Glutamatergic neuron (in vitro differentiated cells): ENCODE data around the gene DYNC2H1. TPM values are rescaled to one million over a fixed set of nuclear protein-coding genes. Genes with fewer than 3 reads are reported as not detected.

Experiments used
- DNase-seq: peaks from one replicate; pipeline ENCODE4 v3.0.0; 2022
- H3K27ac Mint-ChIP-seq: one replicate; pipeline ENCODE4 v1.8.0; 2020; ENCODE audit warnings: mild to moderate bottlenecking, mixed read lengths, inconsistent platforms; ENCODE audit not compliant: unreplicated experiment
- H3K27me3 Mint-ChIP-seq: one replicate; pipeline ENCODE4 v1.8.0; 2020; ENCODE audit warnings: mild to moderate bottlenecking, moderate library complexity, mixed read lengths, inconsistent platforms; ENCODE audit not compliant: unreplicated experiment
- H3K36me3 Mint-ChIP-seq: one replicate; pipeline ENCODE4 v1.8.0; 2020; ENCODE audit warnings: mild to moderate bottlenecking, mixed read lengths, inconsistent platforms; ENCODE audit not compliant: unreplicated experiment
- H3K4me1 Mint-ChIP-seq: one replicate; pipeline ENCODE4 v1.8.0; 2020; ENCODE audit warnings: mild to moderate bottlenecking, low read depth, mixed read lengths, inconsistent platforms; ENCODE audit not compliant: unreplicated experiment
- H3K4me3 Mint-ChIP-seq: one replicate; pipeline ENCODE4 v1.8.0; 2020; ENCODE audit warnings: mild to moderate bottlenecking, mixed read lengths, inconsistent platforms; ENCODE audit not compliant: unreplicated experiment
- H3K9me3 Mint-ChIP-seq: one replicate; pipeline ENCODE4 v1.8.0; 2020; ENCODE audit warnings: mild to moderate bottlenecking, moderate library complexity, mixed read lengths, inconsistent platforms; ENCODE audit not compliant: unreplicated experiment
- total RNA-seq: library from RNA; stranded (reverse); fragmentation: NEBNext Ultra II Directional; extraction: Animal tissue kit (Norgen Biotek cat#: 25700); gene quantifications from one replicate; pipeline ENCODE4 v1.2.1, GENCODE V29; 2021; ENCODE audit not compliant: unreplicated experiment
- TF ChIP-seq, protein P1 (sequence below): fragments of 200-600 bp; sonication (generic); IDR thresholded peaks from one replicate; pipeline ENCODE4 v1.5.0; 2021; ENCODE audit not compliant: partially characterized antibody, unreplicated experiment

DYNC2H1 gene
- total RNA-seq, 1 donor from 2014 or later = 9.7 TPM

DNA sequence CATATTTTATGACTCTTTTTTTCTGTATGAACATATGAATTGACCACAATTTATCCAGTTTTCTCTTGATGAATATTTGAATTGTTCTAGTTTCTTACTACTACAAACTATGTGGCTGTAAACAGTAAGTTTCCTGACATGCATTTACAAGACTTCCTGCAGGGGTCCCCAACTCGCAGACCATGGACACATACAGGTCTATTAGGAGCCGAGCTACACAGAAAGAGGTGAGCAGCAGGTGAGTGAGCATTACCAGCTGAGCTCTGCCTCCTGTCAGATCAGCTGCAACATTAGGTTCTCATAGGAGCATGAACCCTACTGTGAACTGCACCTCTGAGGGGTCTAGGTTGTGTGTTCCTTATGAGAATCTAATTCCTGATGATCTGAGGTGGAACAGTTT, 379.4 kb downstream of the DYNC2H1 start:
- Mint-ChIP-seq H3K27ac (no peak overlapping the region), H3K4me1 (no peaks in the 10 kb centered on the region), H3K36me3 (peaks cover 6% of the 10 kb centered on the region), H3K9me3 (peaks cover 2% of the 10 kb centered on the region), H3K27me3 (no peaks in the 10 kb centered on the region), H3K4me3 (no peak overlapping the region)
- TF ChIP-seq, protein P1, sequence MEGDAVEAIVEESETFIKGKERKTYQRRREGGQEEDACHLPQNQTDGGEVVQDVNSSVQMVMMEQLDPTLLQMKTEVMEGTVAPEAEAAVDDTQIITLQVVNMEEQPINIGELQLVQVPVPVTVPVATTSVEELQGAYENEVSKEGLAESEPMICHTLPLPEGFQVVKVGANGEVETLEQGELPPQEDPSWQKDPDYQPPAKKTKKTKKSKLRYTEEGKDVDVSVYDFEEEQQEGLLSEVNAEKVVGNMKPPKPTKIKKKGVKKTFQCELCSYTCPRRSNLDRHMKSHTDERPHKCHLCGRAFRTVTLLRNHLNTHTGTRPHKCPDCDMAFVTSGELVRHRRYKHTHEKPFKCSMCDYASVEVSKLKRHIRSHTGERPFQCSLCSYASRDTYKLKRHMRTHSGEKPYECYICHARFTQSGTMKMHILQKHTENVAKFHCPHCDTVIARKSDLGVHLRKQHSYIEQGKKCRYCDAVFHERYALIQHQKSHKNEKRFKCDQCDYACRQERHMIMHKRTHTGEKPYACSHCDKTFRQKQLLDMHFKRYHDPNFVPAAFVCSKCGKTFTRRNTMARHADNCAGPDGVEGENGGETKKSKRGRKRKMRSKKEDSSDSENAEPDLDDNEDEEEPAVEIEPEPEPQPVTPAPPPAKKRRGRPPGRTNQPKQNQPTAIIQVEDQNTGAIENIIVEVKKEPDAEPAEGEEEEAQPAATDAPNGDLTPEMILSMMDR = no peak
- DNase-seq = no peak

DNA sequence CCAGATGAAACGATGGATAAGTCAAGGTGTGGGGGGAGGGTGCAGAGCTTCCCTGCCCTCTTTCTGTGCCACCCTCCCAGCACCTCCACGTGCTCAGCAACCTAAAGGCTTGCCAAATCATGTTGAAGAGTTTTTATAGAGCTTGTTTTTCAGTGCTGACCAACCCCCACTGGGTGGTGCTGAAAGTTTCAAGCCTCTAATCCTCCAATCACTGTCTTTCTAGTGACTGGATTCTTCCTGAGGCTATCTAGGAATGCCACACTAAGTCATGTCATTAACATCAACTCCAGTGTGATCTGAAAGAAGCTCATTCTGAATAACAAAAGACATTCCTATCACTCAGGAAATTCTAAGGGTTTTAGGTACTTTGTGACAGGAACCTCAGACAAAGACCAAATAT, 382.6 kb downstream of the DYNC2H1 start:
- no peak overlapping the region for H3K4me3 Mint-ChIP-seq
- H3K4me1 Mint-ChIP-seq = no peaks in the 10 kb centered on the region
- peaks cover 2% of the 10 kb centered on the region for H3K9me3 Mint-ChIP-seq
- TF ChIP-seq, protein P1 = no peak
- no peaks in the 10 kb centered on the region for H3K27me3 Mint-ChIP-seq
- H3K36me3 Mint-ChIP-seq = peaks cover 6% of the 10 kb centered on the region
- DNase-seq = no peak
- no peak overlapping the region for H3K27ac Mint-ChIP-seq

DNA sequence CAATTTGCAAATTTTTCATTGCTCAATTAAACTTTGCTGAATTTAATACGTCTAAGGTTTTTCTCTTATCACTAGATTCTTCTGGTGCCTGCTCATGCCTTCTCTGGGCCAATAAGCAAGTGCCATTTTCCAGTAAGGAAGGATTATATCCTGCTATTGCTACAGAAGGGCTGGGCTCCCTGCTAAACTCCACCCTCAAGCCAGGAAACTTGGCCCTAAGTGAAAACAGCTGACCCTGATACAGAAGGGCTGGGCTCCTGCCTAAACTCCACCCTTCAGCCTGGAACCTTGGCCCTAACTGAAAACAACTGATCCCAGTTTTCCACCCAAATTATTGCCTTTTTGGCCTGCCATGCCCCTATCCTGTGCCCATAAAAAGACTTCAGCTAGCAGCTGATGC, 385.3 kb downstream of the DYNC2H1 start:
- H3K4me1 Mint-ChIP-seq = no peaks in the 10 kb centered on the region
- no peaks in the 10 kb centered on the region for H3K27me3 Mint-ChIP-seq
- DNase-seq = no peak
- no peak overlapping the region for H3K27ac Mint-ChIP-seq
- no peak overlapping the region for H3K4me3 Mint-ChIP-seq
- H3K36me3 Mint-ChIP-seq = peaks cover 6% of the 10 kb centered on the region
- TF ChIP-seq, protein P1 = no peak
- peaks cover 2% of the 10 kb centered on the region for H3K9me3 Mint-ChIP-seq

DNA sequence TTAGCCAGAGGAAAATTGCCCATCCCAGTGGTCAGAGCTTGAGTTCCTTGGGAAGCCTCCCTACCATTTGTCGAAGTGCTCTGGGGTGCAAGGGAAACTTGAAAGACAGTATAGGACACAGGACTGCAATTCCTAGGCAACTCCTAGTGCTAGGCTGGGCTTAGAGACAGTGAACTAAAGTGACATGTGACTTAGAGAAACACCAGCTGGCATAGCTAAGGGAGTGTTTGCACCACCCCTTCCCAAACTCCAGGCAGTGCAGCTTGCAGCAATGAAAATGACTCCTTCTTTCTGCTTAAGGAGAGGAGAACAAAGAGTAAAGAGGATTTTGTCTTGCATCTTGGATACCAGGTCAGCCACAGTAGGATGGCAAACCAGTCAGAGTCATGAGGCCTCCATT, 388.0 kb downstream of the DYNC2H1 start:
- no peaks in the 10 kb centered on the region for H3K9me3 Mint-ChIP-seq
- DNase-seq = no peak
- no peaks in the 10 kb centered on the region for H3K36me3 Mint-ChIP-seq
- H3K4me3 Mint-ChIP-seq = no peak overlapping the region
- TF ChIP-seq, protein P1 = no peak
- H3K27ac Mint-ChIP-seq = no peak overlapping the region
- no peaks in the 10 kb centered on the region for H3K4me1 Mint-ChIP-seq
- no peaks in the 10 kb centered on the region for H3K27me3 Mint-ChIP-seq

DNA sequence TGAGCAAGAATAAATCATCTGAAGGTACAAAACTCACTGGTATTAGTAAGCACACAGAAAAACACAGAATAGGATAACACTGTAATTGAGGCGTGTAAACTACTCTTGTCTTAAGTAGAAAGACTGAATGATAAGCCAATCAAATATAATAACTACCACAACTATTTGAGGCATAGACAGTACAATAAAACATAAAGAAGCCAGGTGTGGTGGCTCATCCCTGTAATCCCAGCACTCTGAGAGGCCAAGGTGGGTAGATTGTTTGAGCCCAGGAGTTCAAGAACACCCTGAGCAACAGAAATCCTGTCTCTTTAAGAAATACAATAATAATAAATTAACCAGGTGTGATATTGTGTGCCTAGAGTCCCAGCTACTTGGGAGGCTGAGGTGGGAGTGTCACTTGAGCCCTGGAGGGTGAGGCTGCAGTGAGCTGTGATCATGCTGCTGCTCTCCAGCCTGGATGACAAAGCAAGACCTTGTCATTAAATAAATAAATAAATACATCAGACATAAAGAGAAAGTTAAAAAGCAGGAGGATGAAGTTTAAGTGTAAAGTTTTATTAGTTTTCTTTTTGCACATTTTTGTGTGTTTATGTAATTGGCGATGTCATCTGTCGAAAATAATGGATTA, 390.6 kb downstream of the DYNC2H1 start:
- no peak overlapping the region for H3K27ac Mint-ChIP-seq
- peaks cover 1% of the 10 kb centered on the region for H3K27me3 Mint-ChIP-seq
- DNase-seq = no peak
- no peaks in the 10 kb centered on the region for H3K4me1 Mint-ChIP-seq
- H3K36me3 Mint-ChIP-seq = no peaks in the 10 kb centered on the region
- TF ChIP-seq, protein P1 = no peak
- peaks cover 5% of the 10 kb centered on the region for H3K9me3 Mint-ChIP-seq
- no peak overlapping the region for H3K4me3 Mint-ChIP-seq
